ENCODE results near the gene SCN10A. TPM values are rescaled to one million over a fixed set of nuclear protein-coding genes. Genes with fewer than 3 reads are reported as not detected.

Gene SCN10A
- total RNA-seq, 1 experiment from 2014 or later = not detected

- Mint-ChIP-seq H3K27ac (ENCODE audit: unreplicated experiment) (no peak overlapping the region), H3K4me1 (ENCODE audit: low read depth, unreplicated experiment) (peaks cover 12% of the 10 kb centered on the region), H3K9me3 (ENCODE audit: low read depth, unreplicated experiment) (peaks cover 2% of the 10 kb centered on the region), H3K27me3 (ENCODE audit: unreplicated experiment) (peaks cover 88% of the 10 kb centered on the region), H3K4me3 (ENCODE audit: low read depth, unreplicated experiment) (no peak overlapping the region), H3K36me3 (ENCODE audit: insufficient read depth, unreplicated experiment) (no peaks in the 10 kb centered on the region)
- BruUV-seq (replicated peaks) = no TSS peak
- no peak for DNase-seq
- CTCF ChIA-PET = no interaction called here
- TF ChIP-seq, protein P1, sequence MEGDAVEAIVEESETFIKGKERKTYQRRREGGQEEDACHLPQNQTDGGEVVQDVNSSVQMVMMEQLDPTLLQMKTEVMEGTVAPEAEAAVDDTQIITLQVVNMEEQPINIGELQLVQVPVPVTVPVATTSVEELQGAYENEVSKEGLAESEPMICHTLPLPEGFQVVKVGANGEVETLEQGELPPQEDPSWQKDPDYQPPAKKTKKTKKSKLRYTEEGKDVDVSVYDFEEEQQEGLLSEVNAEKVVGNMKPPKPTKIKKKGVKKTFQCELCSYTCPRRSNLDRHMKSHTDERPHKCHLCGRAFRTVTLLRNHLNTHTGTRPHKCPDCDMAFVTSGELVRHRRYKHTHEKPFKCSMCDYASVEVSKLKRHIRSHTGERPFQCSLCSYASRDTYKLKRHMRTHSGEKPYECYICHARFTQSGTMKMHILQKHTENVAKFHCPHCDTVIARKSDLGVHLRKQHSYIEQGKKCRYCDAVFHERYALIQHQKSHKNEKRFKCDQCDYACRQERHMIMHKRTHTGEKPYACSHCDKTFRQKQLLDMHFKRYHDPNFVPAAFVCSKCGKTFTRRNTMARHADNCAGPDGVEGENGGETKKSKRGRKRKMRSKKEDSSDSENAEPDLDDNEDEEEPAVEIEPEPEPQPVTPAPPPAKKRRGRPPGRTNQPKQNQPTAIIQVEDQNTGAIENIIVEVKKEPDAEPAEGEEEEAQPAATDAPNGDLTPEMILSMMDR (IDR thresholded peaks at IDR 0.05; ENCODE audit: unreplicated experiment) = no peak
- intact Hi-C loops (cut with micrococcal nuclease; ENCODE audit: unreplicated experiment) = no loop called here
These were observed 90.1 kb downstream of the SCN10A start for GRCh38 chr3:38725726-38726419.

GRCh38 chr3:38724392-38724736 lies 91.7 kb downstream of the SCN10A start:
- CTCF ChIA-PET = interaction anchor here (1.2 kb wide), 1 partner anchor 9 kb away, joined by 3 read pairs; no protein-coding TSS in a partner anchor
- Mint-ChIP-seq H3K4me3 (ENCODE audit: low read depth, unreplicated experiment) (no peak overlapping the region), H3K36me3 (ENCODE audit: insufficient read depth, unreplicated experiment) (no peaks in the 10 kb centered on the region), H3K27me3 (ENCODE audit: unreplicated experiment) (peaks cover 89% of the 10 kb centered on the region), H3K4me1 (ENCODE audit: low read depth, unreplicated experiment) (no peaks in the 10 kb centered on the region), H3K27ac (ENCODE audit: unreplicated experiment) (no peak overlapping the region), H3K9me3 (ENCODE audit: low read depth, unreplicated experiment) (peaks cover 2% of the 10 kb centered on the region)
- TF ChIP-seq, protein P1 (IDR thresholded peaks at IDR 0.05; ENCODE audit: unreplicated experiment) = no peak
- DNase-seq = no peak
- intact Hi-C loops (cut with micrococcal nuclease; ENCODE audit: unreplicated experiment) = no loop called here
- no TSS peak for BruUV-seq (replicated peaks)

- Mint-ChIP-seq H3K4me3 (ENCODE audit: low read depth, unreplicated experiment) (no peak overlapping the region), H3K4me1 (ENCODE audit: low read depth, unreplicated experiment) (no peaks in the 10 kb centered on the region), H3K27me3 (ENCODE audit: unreplicated experiment) (peaks cover 86% of the 10 kb centered on the region), H3K27ac (ENCODE audit: unreplicated experiment) (no peak overlapping the region), H3K9me3 (ENCODE audit: low read depth, unreplicated experiment) (no peaks in the 10 kb centered on the region), H3K36me3 (ENCODE audit: insufficient read depth, unreplicated experiment) (no peaks in the 10 kb centered on the region)
- intact Hi-C loops (cut with micrococcal nuclease; ENCODE audit: unreplicated experiment) = no loop called here
- BruUV-seq (replicated peaks) = no TSS peak
- no peak for DNase-seq
- CTCF ChIA-PET = interaction anchor here (1.2 kb wide), 1 partner anchor 10 kb away, joined by 3 read pairs; no protein-coding TSS in a partner anchor
- TF ChIP-seq, protein P1 (IDR thresholded peaks at IDR 0.05; ENCODE audit: unreplicated experiment) = no peak
These were observed 92.2 kb downstream of the SCN10A start for GRCh38 chr3:38723569-38724391.

- CTCF ChIA-PET = interaction anchor here (1.2 kb wide), 1 partner anchor 11 kb away, joined by 3 read pairs; no protein-coding TSS in a partner anchor
- Mint-ChIP-seq H3K27me3 (ENCODE audit: unreplicated experiment) (peaks cover 78% of the 10 kb centered on the region), H3K9me3 (ENCODE audit: low read depth, unreplicated experiment) (no peaks in the 10 kb centered on the region), H3K4me3 (ENCODE audit: low read depth, unreplicated experiment) (no peak overlapping the region), H3K4me1 (ENCODE audit: low read depth, unreplicated experiment) (no peaks in the 10 kb centered on the region), H3K36me3 (ENCODE audit: insufficient read depth, unreplicated experiment) (no peaks in the 10 kb centered on the region), H3K27ac (ENCODE audit: unreplicated experiment) (no peak overlapping the region)
- TF ChIP-seq, protein P1 (IDR thresholded peaks at IDR 0.05; ENCODE audit: unreplicated experiment) = no peak
- BruUV-seq (replicated peaks) = no TSS peak
- intact Hi-C loops (cut with micrococcal nuclease; ENCODE audit: unreplicated experiment) = no loop called here
- no peak for DNase-seq
These were observed 93.0 kb downstream of the SCN10A start for GRCh38 chr3:38722781-38723568.

All from Calu3 (cell line).